IPS-NIHi7 (cell line): ENCODE measurements around the gene EZH2.

Source experiments
- DNase-seq: peaks from one replicate; pipeline ENCODE4 v3.0.0; 2012; ENCODE audit warnings: mixed read lengths; ENCODE audit errors: extremely low spot score

The EZH2 gene

GRCh38 chr7:148884049-148884298 lies at the start of gene EZH2:
Gene EZH2, minus strand, starts transcription at chr7:148884291. Its CDS starts 36,993 bp downstream, at chr7:148847298.
- no peak for DNase-seq

- DNase-seq = no peak
Observed at GRCh38 chr7:148931470-148931869, 47.4 kb upstream of the EZH2 start.

GRCh38 chr7:148930335-148930734 lies 46.2 kb upstream of the EZH2 start:
- DNase-seq = no peak

- no peak for DNase-seq
Observed at GRCh38 chr7:148929176-148929575, 45.1 kb upstream of the EZH2 start.

- no peak for DNase-seq
Observed at GRCh38 chr7:148927123-148928045, 43.3 kb upstream of the EZH2 start.

GRCh38 chr7:148925836-148926235 lies 41.7 kb upstream of the EZH2 start:
- no peak for DNase-seq

GRCh38 chr7:148924011-148924410 lies 39.9 kb upstream of the EZH2 start:
- DNase-seq = no peak

GRCh38 chr7:148921806-148922205 lies 37.7 kb upstream of the EZH2 start:
- DNase-seq = no peak

- DNase-seq = no peak
Observed at GRCh38 chr7:148921189-148921588, 37.1 kb upstream of the EZH2 start.

GRCh38 chr7:148919859-148920258 lies 35.8 kb upstream of the EZH2 start:
- DNase-seq = no peak

GRCh38 chr7:148918058-148918596 lies 34.0 kb upstream of the EZH2 start:
- no peak for DNase-seq

- no peak for DNase-seq
Observed at GRCh38 chr7:148916186-148916585, 32.1 kb upstream of the EZH2 start.

- DNase-seq = no peak
Observed at GRCh38 chr7:148915211-148915610, 31.1 kb upstream of the EZH2 start.

GRCh38 chr7:148914208-148914777 lies 30.2 kb upstream of the EZH2 start:
- no peak for DNase-seq

GRCh38 chr7:148912758-148913541 lies 28.9 kb upstream of the EZH2 start:
- no peak for DNase-seq

- DNase-seq = no peak
Observed at GRCh38 chr7:148912151-148912550, 28.1 kb upstream of the EZH2 start.

GRCh38 chr7:148911626-148912025 lies 27.5 kb upstream of the EZH2 start:
- DNase-seq = no peak

- no peak for DNase-seq
Observed at GRCh38 chr7:148909568-148909967, 25.5 kb upstream of the EZH2 start.

GRCh38 chr7:148906707-148907498 lies 22.8 kb upstream of the EZH2 start:
- no peak for DNase-seq

- peak; percentile 51 for DNase-seq
Observed at GRCh38 chr7:148905093-148905666, 21.1 kb upstream of the EZH2 start.

GRCh38 chr7:148903504-148903903 lies 19.4 kb upstream of the EZH2 start:
- DNase-seq = no peak
